ENCODE measurements around the gene SLC9B1. TPM values are rescaled to one million over a fixed set of nuclear protein-coding genes. Genes with fewer than 3 reads are reported as not detected.

SLC9B1 gene
- polyA plus RNA-seq, 1 experiment: 0.07 TPM

GRCh38 chr4:103052779-103053178, 33.3 kb upstream of the SLC9B1 start:
- CTCF ChIA-PET: interaction anchor here (0.6 to 1.3 kb wide), 2 partner anchors 40 to 47 kb away, joined by 3 read pairs; partner anchors contain the start of gene BDH2
- no peaks in the 10 kb centered on the region for H3K27me3 ChIP-seq (ENCODE audit: control insufficient read depth, insufficient read depth, low read length)
- POLR2A ChIA-PET: no interaction called here
- TF ChIP-seq CTCF (IDR thresholded peaks at IDR 0.05; ENCODE audit: insufficient read depth, low read depth, low read length): no peak
- no peaks in the 10 kb centered on the region; the same call in 1 of the 2 replicates for H3K36me3 ChIP-seq (ENCODE audit: control insufficient read depth, insufficient read depth, low read length)
- H3K4me3 ChIP-seq (ENCODE audit: low read depth, low read length): no peak overlapping the region
- DNase-seq (ENCODE audit: low read depth): no peak

GRCh38 chr4:103052145-103052544, 32.6 kb upstream of the SLC9B1 start:
- Histone ChIP-seq H3K4me3 (ENCODE audit: low read depth, low read length) (no peak overlapping the region), H3K27me3 (ENCODE audit: control insufficient read depth, insufficient read depth, low read length) (no peaks in the 10 kb centered on the region), H3K36me3 (ENCODE audit: control insufficient read depth, insufficient read depth, low read length) (no peaks in the 10 kb centered on the region; the same call in 1 of the 2 replicates)
- POLR2A ChIA-PET: no interaction called here
- CTCF ChIA-PET: interaction anchor here (0.6 to 1.3 kb wide), 3 partner anchors 43 to 1440 kb away, joined by 3 read pairs; partner anchors contain the start of gene BDH2
- DNase-seq (ENCODE audit: low read depth): no peak
- TF ChIP-seq CTCF (IDR thresholded peaks at IDR 0.05; ENCODE audit: insufficient read depth, low read depth, low read length): no peak

GRCh38 chr4:103050736-103051436, 31.4 kb upstream of the SLC9B1 start:
- ChIA-PET CTCF (interaction anchor here (1.0 to 1.2 kb wide), 3 partner anchors 12 to 41 kb away, joined by 3 to 4 read pairs (median 3); no protein-coding TSS in a partner anchor), POLR2A (no interaction called here)
- no peaks in the 10 kb centered on the region; the same call in 1 of the 2 replicates for H3K36me3 ChIP-seq (ENCODE audit: control insufficient read depth, insufficient read depth, low read length)
- TF ChIP-seq CTCF (IDR thresholded peaks at IDR 0.05; ENCODE audit: insufficient read depth, low read depth, low read length): no peak
- DNase-seq (ENCODE audit: low read depth): no peak
- no peaks in the 10 kb centered on the region for H3K27me3 ChIP-seq (ENCODE audit: control insufficient read depth, insufficient read depth, low read length)
- H3K4me3 ChIP-seq (ENCODE audit: low read depth, low read length): no peak overlapping the region

GRCh38 chr4:103046416-103047290, 27.1 kb upstream of the SLC9B1 start:
- no peaks in the 10 kb centered on the region; the same call in 1 of the 2 replicates for H3K36me3 ChIP-seq (ENCODE audit: control insufficient read depth, insufficient read depth, low read length)
- no peak for DNase-seq (ENCODE audit: low read depth)
- CTCF ChIA-PET: interaction anchor here (0.6 to 2.1 kb wide), 13 partner anchors 9 to 107 kb away, joined by 3 to 11 read pairs (median 5); no protein-coding TSS in a partner anchor

More at GRCh38 chr4:103046416-103047290, 27.1 kb upstream of the SLC9B1 start:
- TF ChIP-seq CTCF (IDR thresholded peaks at IDR 0.05; ENCODE audit: insufficient read depth, low read depth, low read length): peak; percentile 79
- Histone ChIP-seq H3K4me3 (ENCODE audit: low read depth, low read length) (no peak overlapping the region), H3K27me3 (ENCODE audit: control insufficient read depth, insufficient read depth, low read length) (no peaks in the 10 kb centered on the region)
- POLR2A ChIA-PET: no interaction called here
